IMR-90 (cell line): Measurements from ENCODE around the gene TRIP6. TPM values are rescaled to one million over a fixed set of nuclear protein-coding genes. Genes with fewer than 3 reads are reported as not detected.

Experiments used
- BHLHE40 ChIP-seq: fragments of 150-350 bp; IDR thresholded peaks from 2 replicates; pipeline ENCODE4 v1.6.1; 2016; ENCODE audit warnings: mild to moderate bottlenecking, low read depth, low read length
- CEBPB ChIP-seq: IDR thresholded peaks from 2 replicates; pipeline ENCODE4 v1.6.1; 2012; ENCODE audit warnings: low read depth, low read length, improper control_type of control experiment
- CHD1 ChIP-seq: IDR thresholded peaks from 2 replicates; pipeline ENCODE4 v1.6.1; 2012; ENCODE audit warnings: low read depth, low read length, improper control_type of control experiment
- FOS ChIP-seq: fragments of 150-350 bp; IDR thresholded peaks from 2 replicates; pipeline ENCODE4 v1.6.1; 2016; ENCODE audit warnings: low read depth, low read length
- NFE2L2 ChIP-seq: fragments of 150-350 bp; IDR thresholded peaks from 2 replicates; pipeline ENCODE4 v1.6.1; 2016; ENCODE audit warnings: low read depth, mild to moderate bottlenecking, low read length
- POLR2A ChIP-seq: IDR thresholded peaks from 2 replicates; pipeline ENCODE4 v1.6.1; 2012; ENCODE audit warnings: mild to moderate bottlenecking, low read depth, low read length
- RAD21 ChIP-seq: IDR thresholded peaks from 2 replicates; pipeline ENCODE4 v1.6.1; 2012; ENCODE audit warnings: low read length, improper control_type of control experiment
- RCOR1 ChIP-seq: IDR thresholded peaks from 2 replicates; pipeline ENCODE4 v1.6.1; 2012; ENCODE audit warnings: mild to moderate bottlenecking, low read length, improper control_type of control experiment; ENCODE audit not compliant: insufficient replicate concordance
- SMC3 ChIP-seq: fragments of 150-350 bp; IDR thresholded peaks from 2 replicates; pipeline ENCODE4 v1.6.1; 2016; ENCODE audit warnings: low read depth, mild to moderate bottlenecking, antibody characterized with exemption, low read length, moderate library complexity
- polyA plus RNA-seq, 3 experiments: library from polyadenylated mRNA; depleted of rRNA; stranded (reverse); fragments of >200 nt; gene quantifications; 2 replicates each; pipeline ENCODE4 v1.2.3, GENCODE V29; 2012; ENCODE audit warnings: low replicate concordance in 1 of 3
- total RNA-seq: library from RNA; depleted of rRNA; stranded (reverse); fragments of >200 nt; gene quantifications from 2 replicates; pipeline ENCODE4 v1.2.3, GENCODE V29; 2012

Gene TRIP6
- total and polyA plus RNA-seq, 2 of the 4 experiments (the other 2 are of a cell fraction): 36.4 to 72.3 TPM

DNA sequence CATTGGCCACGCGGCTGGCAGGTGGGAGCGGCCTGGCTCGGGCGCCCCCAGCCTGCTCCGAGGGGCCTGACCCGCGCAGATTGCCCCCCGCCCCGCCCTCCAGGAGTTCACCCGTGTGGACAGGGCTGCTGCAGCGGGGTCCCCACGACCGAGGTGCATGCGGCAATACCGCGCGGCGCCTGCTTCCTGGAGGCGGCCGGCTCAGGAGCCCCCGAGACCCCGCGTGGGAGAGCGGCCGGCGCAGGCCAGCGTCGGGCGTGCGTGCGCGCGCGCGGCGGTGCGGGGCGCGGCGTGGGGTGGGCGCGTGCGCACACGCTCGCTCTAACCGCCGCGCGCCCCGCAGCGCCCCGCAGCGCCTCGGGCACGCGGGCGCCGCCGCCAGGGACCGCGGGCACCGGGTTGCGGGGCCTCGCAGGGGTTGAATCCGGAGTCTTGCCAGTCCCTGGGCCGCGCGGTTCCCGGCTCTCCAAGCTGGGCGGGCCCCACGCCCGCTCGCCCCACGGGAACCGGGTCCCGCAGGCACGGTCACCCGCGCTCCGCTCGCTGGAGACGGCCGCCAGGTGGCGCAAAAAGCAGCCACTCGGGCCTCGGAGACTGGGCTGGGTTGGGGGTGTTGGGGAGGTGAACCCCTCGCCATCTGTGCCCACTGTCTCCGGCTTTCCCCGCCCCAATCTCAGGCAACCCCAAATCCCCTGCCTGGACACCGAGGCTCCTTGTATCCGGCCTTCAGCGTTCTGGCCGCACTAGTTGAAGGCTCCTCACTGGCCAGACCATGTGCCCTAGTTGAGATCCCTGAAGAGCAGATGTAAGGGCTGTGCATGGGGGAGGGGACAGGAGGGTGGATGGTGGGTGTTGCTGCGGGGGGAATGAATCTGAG is 29.8 kb downstream of the TRIP6 start (continued):
- TF ChIP-seq RCOR1 (no peak), SMC3 (peak; percentile 67), POLR2A (no peak), NFE2L2 (no peak), CHD1 (no peak), CEBPB (no peak), RAD21 (peak; percentile 57), FOS (no peak), BHLHE40 (no peak)
